Measurements from ENCODE around the gene DENND6B.

DENND6B gene

DNA sequence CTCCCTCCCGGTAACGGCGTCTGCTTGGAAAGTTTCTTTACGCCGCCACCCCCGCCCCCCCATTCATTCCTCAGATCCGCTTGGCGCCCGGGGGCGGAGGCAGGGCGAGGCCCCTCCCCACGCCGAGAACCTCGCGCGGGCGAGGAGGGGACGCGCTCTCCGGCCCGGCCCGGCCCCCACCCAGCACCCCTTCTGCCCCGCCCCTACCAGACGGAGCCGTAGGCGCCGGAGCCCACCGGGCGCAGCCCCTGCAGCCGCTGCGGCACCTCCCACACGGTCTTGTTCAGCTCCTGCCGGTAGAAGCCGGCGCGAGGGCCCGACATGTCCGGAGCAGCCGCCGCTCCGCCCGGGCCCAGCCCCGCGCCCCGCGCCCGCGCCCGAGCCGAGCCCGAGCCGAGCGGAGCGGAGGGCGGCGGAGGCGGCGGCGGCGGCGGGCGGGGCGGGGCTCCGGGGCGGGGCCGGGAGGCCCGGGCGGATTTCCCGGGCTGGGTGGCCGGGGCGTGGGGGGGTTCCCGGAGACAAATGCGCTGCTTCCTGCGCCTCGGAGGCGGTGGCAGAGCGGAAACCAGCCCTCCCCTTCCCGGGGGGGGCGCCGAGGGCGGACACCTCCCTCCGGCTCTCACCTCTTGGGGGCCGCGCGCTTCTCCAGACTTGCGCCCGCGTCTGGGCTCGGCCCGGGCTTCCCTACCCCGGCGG, 56.7 kb downstream of the DENND6B start, which contains the start of gene MAPK11:
Gene MAPK11, minus strand, starts transcription at position 411 of the 696 bp plus-strand sequence. Its CDS starts 88 bp downstream, at position 323.
- Histone ChIP-seq H3K27ac (ENCODE audit: low read length) (peak within 1 kb of the TSS; percentile 56), H3K79me2 (ENCODE audit: low read length) (no peaks in the 10 kb centered on the region), H3K9me3 (ENCODE audit: insufficient read depth, low read length) (no peaks in the 10 kb centered on the region), H3K4me1 (ENCODE audit: low read length) (peaks cover 13% of the 10 kb centered on the region), H3K27me3 (ENCODE audit: low read depth, low read length) (no peaks in the 10 kb centered on the region), H3K4me2 (ENCODE audit: low read length) (peak within 1 kb of the TSS; percentile 98), H3K4me3 (ENCODE audit: low read length) (peak within 1 kb of the TSS; percentile 99), H2AFZ (ENCODE audit: low read depth, low read length) (peak within 1 kb of the TSS; percentile 70; the same call in 1 of the 2 replicates), H3K9ac (ENCODE audit: low read length) (peak within 1 kb of the TSS; percentile 86), H3K36me3 (replicated peaks; ENCODE audit: low read depth, low read length) (peaks cover 2% of the 10 kb centered on the region), H4K20me1 (ENCODE audit: insufficient read depth, low read length) (no peaks in the 10 kb centered on the region)
- TF ChIP-seq, protein P1, sequence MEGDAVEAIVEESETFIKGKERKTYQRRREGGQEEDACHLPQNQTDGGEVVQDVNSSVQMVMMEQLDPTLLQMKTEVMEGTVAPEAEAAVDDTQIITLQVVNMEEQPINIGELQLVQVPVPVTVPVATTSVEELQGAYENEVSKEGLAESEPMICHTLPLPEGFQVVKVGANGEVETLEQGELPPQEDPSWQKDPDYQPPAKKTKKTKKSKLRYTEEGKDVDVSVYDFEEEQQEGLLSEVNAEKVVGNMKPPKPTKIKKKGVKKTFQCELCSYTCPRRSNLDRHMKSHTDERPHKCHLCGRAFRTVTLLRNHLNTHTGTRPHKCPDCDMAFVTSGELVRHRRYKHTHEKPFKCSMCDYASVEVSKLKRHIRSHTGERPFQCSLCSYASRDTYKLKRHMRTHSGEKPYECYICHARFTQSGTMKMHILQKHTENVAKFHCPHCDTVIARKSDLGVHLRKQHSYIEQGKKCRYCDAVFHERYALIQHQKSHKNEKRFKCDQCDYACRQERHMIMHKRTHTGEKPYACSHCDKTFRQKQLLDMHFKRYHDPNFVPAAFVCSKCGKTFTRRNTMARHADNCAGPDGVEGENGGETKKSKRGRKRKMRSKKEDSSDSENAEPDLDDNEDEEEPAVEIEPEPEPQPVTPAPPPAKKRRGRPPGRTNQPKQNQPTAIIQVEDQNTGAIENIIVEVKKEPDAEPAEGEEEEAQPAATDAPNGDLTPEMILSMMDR (IDR thresholded peaks at IDR 0.05; ENCODE audit: low read depth, low read length): no peak
- TF ChIP-seq EZH2phosphoT487 (IDR thresholded peaks at IDR 0.05; ENCODE audit: low read depth): no peak

DNA sequence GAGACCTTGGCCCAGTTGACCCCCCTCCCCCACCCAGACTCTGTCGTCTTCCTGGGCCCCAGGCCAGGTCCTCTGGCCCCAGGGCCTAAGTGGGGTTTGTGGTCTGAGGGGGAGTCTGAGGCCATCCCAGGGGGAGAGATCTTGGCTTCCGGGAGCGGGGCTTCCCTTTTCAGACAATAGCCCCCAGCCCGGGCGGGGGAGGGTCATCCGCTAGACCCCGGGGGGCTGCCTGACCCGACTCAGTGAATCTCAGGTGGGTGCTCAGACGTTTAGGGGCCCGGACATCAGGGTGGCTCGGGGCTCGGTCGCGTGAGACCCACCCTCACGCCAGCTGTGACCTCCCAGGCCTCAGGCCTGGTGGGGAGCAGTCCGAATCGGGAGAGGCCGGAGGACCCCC, 57.2 kb downstream of the DENND6B start:
- Histone ChIP-seq H3K27me3 (ENCODE audit: low read depth, low read length) (no peaks in the 10 kb centered on the region), H3K9me3 (ENCODE audit: insufficient read depth, low read length) (no peaks in the 10 kb centered on the region), H3K36me3 (replicated peaks; ENCODE audit: low read depth, low read length) (no peaks in the 10 kb centered on the region), H4K20me1 (ENCODE audit: insufficient read depth, low read length) (no peaks in the 10 kb centered on the region), H3K4me2 (ENCODE audit: low read length) (peak overlapping the region; percentile 90), H3K27ac (ENCODE audit: low read length) (peak overlapping the region; percentile 42), H3K9ac (ENCODE audit: low read length) (peak overlapping the region; percentile 82), H2AFZ (ENCODE audit: low read depth, low read length) (no peak overlapping the region), H3K4me3 (ENCODE audit: low read length) (peak overlapping the region; percentile 99), H3K79me2 (ENCODE audit: low read length) (no peaks in the 10 kb centered on the region), H3K4me1 (ENCODE audit: low read length) (peaks cover 15% of the 10 kb centered on the region)
- TF ChIP-seq, protein P1 (IDR thresholded peaks at IDR 0.05; ENCODE audit: low read depth, low read length): no peak
- no peak for TF ChIP-seq EZH2phosphoT487 (IDR thresholded peaks at IDR 0.05; ENCODE audit: low read depth)

DNA sequence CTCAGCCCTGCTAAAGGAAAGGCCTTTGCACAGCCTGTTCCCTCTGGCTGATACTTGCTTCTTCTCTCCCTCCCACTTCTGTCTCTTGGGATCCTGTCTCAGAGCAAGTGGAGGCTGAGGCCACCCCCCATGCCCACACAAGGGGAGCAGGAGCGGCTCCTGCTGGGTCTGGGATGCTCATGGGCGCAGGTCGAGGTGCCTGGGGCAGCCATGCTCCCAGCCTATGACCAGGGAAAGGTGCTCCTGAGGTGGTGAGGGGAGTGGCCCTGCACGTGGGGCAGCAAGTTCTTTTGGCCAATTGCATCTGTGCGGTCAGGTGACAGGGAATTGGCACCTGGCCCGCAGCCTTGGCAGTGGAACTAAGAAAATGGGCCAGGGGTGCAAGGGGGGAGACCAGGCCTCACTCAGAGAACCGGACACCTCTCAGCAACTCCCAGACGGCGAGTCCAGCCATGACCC, 58.1 kb downstream of the DENND6B start:
- Histone ChIP-seq H3K9ac (ENCODE audit: low read length) (no peak overlapping the region), H3K9me3 (ENCODE audit: insufficient read depth, low read length) (no peaks in the 10 kb centered on the region), H3K27me3 (ENCODE audit: low read depth, low read length) (no peaks in the 10 kb centered on the region), H3K79me2 (ENCODE audit: low read length) (no peaks in the 10 kb centered on the region), H3K4me1 (ENCODE audit: low read length) (peaks cover 19% of the 10 kb centered on the region), H3K4me2 (ENCODE audit: low read length) (peak overlapping the region; percentile 90; the same call in 1 of the 2 replicates), H4K20me1 (ENCODE audit: insufficient read depth, low read length) (no peaks in the 10 kb centered on the region), H3K4me3 (ENCODE audit: low read length) (no peak overlapping the region), H3K27ac (ENCODE audit: low read length) (no peak overlapping the region), H2AFZ (ENCODE audit: low read depth, low read length) (no peak overlapping the region), H3K36me3 (replicated peaks; ENCODE audit: low read depth, low read length) (no peaks in the 10 kb centered on the region)
- TF ChIP-seq, protein P1 (IDR thresholded peaks at IDR 0.05; ENCODE audit: low read depth, low read length): no peak
- no peak for TF ChIP-seq EZH2phosphoT487 (IDR thresholded peaks at IDR 0.05; ENCODE audit: low read depth)

DNA sequence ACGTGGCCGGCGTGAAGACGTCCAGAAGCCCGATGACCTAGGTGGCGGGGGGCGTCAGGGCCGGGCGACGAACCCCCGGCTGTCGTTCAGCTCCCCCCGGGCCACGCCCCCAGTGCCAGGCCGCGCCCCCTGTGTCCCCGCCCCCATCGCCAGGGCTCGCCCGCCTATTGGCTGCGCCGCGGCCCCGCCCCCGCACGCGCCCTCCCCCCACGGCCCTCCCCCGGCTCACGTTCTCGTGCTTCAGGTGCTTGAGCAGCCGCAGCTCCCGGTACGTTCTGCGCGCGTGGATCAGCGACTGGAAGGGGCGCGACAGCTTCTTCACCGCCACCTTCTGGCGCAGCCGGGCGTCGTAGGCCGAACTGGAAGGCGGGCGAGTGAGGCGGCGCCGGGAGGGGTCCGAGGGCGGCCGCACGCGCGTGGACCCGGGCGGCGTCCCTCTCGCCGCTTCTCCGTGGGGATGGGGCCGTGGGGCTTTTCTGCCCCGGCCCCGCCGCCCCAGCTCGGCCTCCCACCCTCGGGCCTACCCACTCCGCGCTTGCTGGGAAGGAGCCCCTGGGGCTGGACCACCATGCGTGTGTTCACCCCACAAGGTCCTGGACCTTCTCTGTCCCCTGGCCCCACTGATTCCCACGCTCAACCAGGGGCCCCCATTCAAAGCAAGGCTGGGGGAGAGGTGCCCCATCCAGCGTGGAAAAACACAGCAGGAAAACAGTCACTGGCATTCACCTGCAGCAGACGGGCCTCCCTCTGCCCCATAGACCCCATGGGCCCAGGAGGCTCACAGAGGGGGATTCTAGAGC, 59.0 kb downstream of the DENND6B start:
- Histone ChIP-seq H2AFZ (ENCODE audit: low read depth, low read length) (no peak overlapping the region), H3K27me3 (ENCODE audit: low read depth, low read length) (no peaks in the 10 kb centered on the region), H3K4me3 (ENCODE audit: low read length) (no peak overlapping the region), H3K27ac (ENCODE audit: low read length) (no peak overlapping the region), H3K36me3 (replicated peaks; ENCODE audit: low read depth, low read length) (no peaks in the 10 kb centered on the region), H3K9me3 (ENCODE audit: insufficient read depth, low read length) (no peaks in the 10 kb centered on the region), H4K20me1 (ENCODE audit: insufficient read depth, low read length) (no peaks in the 10 kb centered on the region), H3K79me2 (ENCODE audit: low read length) (no peaks in the 10 kb centered on the region), H3K9ac (ENCODE audit: low read length) (no peak overlapping the region), H3K4me2 (ENCODE audit: low read length) (no peak overlapping the region), H3K4me1 (ENCODE audit: low read length) (peaks cover 21% of the 10 kb centered on the region)
- no peak for TF ChIP-seq EZH2phosphoT487 (IDR thresholded peaks at IDR 0.05; ENCODE audit: low read depth)
- TF ChIP-seq, protein P1 (IDR thresholded peaks at IDR 0.05; ENCODE audit: low read depth, low read length): no peak
